Measurements from ENCODE around the gene FAM107A. TPM values are rescaled to one million over a fixed set of nuclear protein-coding genes. Genes with fewer than 3 reads are reported as not detected.

The FAM107A gene
- total and polyA plus RNA-seq, 2 of the 13 experiments (the other 11 are each of a cell fraction or from before 2014, with no cell fraction given): not detected

DNA sequence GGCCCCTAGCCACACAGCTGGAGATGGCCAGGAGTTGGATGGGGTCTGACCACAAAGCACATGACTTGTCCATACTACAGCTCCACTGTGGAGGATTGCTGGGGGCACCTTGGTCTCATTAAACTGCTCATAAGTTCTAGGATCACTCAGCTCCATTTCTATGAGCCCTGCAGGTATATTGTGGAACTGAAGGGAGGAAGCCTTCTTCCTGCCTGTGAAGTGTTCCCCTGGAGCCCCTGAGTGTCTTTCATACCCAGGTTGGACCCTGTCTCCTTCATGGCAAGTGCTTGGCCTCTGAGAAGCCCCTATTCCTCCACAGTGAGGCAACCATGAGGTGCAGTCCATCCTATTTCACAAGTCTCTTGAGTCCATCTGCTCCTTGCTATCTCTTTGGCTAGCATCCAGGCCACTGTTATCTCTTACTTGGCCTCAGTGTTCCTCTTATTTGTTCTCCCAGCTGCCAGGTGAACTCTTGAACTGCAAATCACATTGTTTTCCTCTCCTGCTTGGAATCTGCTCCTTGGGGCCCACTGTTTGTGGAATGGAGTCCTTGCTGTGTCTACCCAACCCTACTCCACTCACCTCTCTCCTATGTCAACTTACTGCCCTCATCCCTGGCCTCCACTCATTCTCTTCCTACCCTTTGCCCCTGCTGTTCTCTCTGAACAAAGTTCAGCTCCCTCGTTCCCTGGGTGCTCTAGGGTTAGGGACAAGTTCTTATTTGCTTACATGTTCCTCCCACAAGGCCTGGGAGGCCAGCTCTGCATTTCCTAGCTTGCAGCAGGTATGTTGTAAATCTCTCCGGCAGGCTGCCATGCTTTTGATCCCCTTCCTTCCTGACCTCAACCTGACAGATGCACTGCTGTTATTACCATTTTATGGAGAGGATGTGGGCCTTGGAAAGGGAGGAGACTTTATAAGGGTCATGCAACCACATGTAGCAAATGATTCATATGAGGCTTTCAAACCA lies 41.4 kb downstream of the FAM107A start (continued):
- TF ChIP-seq BORCS8-MEF2B (CRISPR knock-in tag; IDR thresholded peaks at IDR 0.05): no peak
- no peak for TF ChIP-seq ZNF577 (CRISPR knock-in tag; IDR thresholded peaks at IDR 0.05; ENCODE audit: borderline replicate concordance, low read depth)
- no peak for TF ChIP-seq ZNF24 (IDR thresholded peaks at IDR 0.05)
- TF ChIP-seq MED8 (CRISPR knock-in tag; IDR thresholded peaks at IDR 0.05; ENCODE audit: insufficient replicate concordance): no peak
- peak; percentile 81 for TF ChIP-seq ZNF605 (CRISPR knock-in tag; IDR thresholded peaks at IDR 0.05)
- TF ChIP-seq ZNF766 (CRISPR knock-in tag; IDR thresholded peaks at IDR 0.05; ENCODE audit: borderline replicate concordance): no peak
- no peak for TF ChIP-seq YEATS2 (CRISPR knock-in tag; IDR thresholded peaks at IDR 0.05; ENCODE audit: borderline replicate concordance)
- TF ChIP-seq ZFX (CRISPR knock-in tag; IDR thresholded peaks at IDR 0.05; ENCODE audit: low read depth): peak; percentile 71
- TF ChIP-seq, protein P1, sequence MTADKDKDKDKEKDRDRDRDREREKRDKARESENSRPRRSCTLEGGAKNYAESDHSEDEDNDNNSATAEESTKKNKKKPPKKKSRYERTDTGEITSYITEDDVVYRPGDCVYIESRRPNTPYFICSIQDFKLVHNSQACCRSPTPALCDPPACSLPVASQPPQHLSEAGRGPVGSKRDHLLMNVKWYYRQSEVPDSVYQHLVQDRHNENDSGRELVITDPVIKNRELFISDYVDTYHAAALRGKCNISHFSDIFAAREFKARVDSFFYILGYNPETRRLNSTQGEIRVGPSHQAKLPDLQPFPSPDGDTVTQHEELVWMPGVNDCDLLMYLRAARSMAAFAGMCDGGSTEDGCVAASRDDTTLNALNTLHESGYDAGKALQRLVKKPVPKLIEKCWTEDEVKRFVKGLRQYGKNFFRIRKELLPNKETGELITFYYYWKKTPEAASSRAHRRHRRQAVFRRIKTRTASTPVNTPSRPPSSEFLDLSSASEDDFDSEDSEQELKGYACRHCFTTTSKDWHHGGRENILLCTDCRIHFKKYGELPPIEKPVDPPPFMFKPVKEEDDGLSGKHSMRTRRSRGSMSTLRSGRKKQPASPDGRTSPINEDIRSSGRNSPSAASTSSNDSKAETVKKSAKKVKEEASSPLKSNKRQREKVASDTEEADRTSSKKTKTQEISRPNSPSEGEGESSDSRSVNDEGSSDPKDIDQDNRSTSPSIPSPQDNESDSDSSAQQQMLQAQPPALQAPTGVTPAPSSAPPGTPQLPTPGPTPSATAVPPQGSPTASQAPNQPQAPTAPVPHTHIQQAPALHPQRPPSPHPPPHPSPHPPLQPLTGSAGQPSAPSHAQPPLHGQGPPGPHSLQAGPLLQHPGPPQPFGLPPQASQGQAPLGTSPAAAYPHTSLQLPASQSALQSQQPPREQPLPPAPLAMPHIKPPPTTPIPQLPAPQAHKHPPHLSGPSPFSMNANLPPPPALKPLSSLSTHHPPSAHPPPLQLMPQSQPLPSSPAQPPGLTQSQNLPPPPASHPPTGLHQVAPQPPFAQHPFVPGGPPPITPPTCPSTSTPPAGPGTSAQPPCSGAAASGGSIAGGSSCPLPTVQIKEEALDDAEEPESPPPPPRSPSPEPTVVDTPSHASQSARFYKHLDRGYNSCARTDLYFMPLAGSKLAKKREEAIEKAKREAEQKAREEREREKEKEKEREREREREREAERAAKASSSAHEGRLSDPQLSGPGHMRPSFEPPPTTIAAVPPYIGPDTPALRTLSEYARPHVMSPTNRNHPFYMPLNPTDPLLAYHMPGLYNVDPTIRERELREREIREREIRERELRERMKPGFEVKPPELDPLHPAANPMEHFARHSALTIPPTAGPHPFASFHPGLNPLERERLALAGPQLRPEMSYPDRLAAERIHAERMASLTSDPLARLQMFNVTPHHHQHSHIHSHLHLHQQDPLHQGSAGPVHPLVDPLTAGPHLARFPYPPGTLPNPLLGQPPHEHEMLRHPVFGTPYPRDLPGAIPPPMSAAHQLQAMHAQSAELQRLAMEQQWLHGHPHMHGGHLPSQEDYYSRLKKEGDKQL (CRISPR knock-in tag; IDR thresholded peaks at IDR 0.05; ENCODE audit: low read depth): no peak; the same call in 1 of the 2 replicates
- TF ChIP-seq ZNF556 (CRISPR knock-in tag; IDR thresholded peaks at IDR 0.05; ENCODE audit: borderline replicate concordance): no peak; the same call in 1 of the 2 replicates
- no peak for TF ChIP-seq DR1 (CRISPR knock-in tag; IDR thresholded peaks at IDR 0.05)
- no peak for TF ChIP-seq RAD51 (IDR thresholded peaks at IDR 0.05; ENCODE audit: borderline replicate concordance)
- TF ChIP-seq, protein P2, sequence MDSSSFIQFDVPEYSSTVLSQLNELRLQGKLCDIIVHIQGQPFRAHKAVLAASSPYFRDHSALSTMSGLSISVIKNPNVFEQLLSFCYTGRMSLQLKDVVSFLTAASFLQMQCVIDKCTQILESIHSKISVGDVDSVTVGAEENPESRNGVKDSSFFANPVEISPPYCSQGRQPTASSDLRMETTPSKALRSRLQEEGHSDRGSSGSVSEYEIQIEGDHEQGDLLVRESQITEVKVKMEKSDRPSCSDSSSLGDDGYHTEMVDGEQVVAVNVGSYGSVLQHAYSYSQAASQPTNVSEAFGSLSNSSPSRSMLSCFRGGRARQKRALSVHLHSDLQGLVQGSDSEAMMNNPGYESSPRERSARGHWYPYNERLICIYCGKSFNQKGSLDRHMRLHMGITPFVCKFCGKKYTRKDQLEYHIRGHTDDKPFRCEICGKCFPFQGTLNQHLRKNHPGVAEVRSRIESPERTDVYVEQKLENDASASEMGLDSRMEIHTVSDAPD (CRISPR knock-in tag; IDR thresholded peaks at IDR 0.05): no peak
- peak; percentile 58; the same call in 1 of the 2 replicates for TF ChIP-seq MEF2D (CRISPR knock-in tag; IDR thresholded peaks at IDR 0.05)
- TF ChIP-seq, protein P3, sequence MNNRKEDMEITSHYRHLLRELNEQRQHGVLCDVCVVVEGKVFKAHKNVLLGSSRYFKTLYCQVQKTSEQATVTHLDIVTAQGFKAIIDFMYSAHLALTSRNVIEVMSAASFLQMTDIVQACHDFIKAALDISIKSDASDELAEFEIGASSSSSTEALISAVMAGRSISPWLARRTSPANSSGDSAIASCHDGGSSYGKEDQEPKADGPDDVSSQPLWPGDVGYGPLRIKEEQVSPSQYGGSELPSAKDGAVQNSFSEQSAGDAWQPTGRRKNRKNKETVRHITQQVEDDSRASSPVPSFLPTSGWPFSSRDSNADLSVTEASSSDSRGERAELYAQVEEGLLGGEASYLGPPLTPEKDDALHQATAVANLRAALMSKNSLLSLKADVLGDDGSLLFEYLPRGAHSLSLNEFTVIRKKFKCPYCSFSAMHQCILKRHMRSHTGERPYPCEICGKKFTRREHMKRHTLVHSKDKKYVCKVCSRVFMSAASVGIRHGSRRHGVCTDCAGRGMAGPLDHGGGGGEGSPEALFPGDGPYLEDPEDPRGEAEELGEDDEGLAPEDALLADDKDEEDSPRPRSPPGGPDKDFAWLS (CRISPR knock-in tag; IDR thresholded peaks at IDR 0.05; ENCODE audit: borderline replicate concordance): no peak
- peak; percentile 77; the same call in 1 of the 2 replicates for TF ChIP-seq SSRP1 (CRISPR knock-in tag; IDR thresholded peaks at IDR 0.05)
- TF ChIP-seq, protein P4, sequence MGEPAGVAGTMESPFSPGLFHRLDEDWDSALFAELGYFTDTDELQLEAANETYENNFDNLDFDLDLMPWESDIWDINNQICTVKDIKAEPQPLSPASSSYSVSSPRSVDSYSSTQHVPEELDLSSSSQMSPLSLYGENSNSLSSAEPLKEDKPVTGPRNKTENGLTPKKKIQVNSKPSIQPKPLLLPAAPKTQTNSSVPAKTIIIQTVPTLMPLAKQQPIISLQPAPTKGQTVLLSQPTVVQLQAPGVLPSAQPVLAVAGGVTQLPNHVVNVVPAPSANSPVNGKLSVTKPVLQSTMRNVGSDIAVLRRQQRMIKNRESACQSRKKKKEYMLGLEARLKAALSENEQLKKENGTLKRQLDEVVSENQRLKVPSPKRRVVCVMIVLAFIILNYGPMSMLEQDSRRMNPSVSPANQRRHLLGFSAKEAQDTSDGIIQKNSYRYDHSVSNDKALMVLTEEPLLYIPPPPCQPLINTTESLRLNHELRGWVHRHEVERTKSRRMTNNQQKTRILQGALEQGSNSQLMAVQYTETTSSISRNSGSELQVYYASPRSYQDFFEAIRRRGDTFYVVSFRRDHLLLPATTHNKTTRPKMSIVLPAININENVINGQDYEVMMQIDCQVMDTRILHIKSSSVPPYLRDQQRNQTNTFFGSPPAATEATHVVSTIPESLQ (CRISPR knock-in tag; conservative IDR thresholded peaks at IDR 0.05): no peak
- peak; percentile 57; the same call in 1 of the 2 replicates for TF ChIP-seq FOXO1 (CRISPR knock-in tag; IDR thresholded peaks at IDR 0.05)

All from HepG2 (cell line).